Activated CD8-positive, alpha-beta memory T cell treated with anti-CD3 and anti-CD28 coated beads for 1 hour (primary cell): ENCODE measurements around the gene PLEKHA7.

Experiments used
- DNase-seq, 2 donors: peaks; one replicate each; pipeline ENCODE4 v3.0.0-alpha.2; 2020; ENCODE audit warnings: low read depth in 1 of 2; ENCODE audit errors: extremely low read depth in 1 of 2

The PLEKHA7 gene

DNA sequence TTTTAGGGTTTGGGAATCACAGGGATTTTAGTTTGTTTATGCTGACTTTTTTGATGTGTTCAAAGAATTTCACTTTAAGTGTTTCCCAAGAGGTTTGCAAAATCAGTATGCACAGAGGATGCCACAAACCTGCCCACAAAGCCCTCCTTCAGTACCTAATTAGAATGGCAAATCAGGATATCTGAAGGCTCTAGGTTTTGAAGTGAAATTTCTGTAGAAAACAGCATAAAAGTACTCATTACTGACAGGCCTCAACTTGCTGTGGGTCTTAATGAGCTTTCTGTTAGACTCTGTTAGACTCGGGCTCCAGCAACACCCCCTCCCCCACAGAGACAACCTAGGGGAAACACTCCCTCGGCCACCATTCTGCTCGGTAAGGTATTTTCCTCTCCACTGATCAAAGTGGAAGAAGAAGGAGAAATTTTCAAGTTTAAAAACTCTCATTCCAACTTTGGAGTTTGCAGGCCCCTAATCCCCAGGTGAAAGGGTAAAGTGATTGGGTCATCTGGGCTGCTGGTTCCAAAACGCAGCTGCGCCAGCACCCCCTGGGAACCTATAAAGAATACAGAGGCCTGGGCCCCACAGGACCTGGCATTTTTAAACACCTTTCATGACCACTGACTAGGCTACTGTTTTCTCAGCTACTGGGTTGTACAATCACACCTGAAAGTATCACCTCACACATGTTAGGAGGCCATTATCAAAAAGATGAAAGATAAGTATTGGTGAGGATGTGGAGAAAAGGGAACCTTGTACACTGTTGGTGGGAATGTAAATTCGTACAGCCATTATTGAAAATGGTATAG, 67.5 kb downstream of the PLEKHA7 start:
- no peak for DNase-seq

DNA sequence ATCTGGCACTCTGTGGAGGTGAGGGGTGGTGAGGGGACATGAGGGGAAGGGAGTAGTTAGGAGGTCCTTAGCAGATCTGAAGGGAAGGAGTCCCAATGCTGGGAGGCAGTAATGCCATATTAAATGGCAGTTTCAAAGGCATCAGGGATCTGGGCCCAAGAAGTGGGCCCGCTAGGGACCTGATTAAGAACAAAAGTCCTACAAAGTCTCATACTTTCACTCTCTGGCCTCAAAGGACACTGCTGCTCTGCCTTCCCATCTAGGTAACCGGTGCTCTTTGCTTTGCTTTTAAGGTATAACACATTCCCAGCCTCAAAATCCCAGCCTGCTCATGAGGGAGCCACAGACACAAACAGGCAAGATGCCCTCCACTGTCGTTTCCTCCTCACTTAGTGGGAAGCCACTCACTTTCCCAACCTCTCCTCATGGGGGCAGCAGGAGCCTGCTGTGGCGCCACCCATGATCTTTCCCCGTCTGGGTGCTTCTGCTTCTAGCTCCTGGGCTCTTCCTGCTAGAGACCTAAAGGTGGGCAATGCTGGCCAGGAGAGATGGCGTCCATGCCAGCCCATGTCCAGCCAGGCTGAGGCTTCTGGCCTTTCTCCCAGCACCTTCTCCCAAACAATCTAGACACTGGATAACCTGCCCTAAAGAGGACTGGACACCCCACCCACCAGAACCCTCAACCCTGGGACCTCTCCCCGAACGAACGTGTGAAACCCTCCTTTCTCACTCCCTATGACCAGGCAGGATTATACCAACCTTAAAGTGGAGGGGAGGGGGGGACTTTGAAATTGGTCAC, 68.3 kb downstream of the PLEKHA7 start:
- no peak for DNase-seq

DNA sequence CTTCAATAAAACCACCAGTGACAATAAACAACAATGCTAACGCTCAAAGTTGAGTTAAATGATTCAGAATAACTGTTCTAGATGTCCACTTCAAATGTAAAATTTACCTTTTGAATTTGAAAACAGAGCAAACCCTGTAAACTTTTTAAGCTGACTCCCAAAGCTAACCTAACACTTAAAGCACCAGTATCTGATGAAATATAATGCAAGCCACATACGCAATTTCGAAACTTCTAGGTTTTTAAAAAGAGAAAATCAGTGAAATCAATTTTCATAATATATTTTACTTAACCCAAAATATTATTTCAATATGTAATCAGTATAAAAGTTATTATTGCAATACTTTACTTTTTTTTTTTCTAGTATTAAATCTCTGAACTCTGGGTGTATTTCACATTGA, 71.3 kb downstream of the PLEKHA7 start:
- DNase-seq: no peak

DNA sequence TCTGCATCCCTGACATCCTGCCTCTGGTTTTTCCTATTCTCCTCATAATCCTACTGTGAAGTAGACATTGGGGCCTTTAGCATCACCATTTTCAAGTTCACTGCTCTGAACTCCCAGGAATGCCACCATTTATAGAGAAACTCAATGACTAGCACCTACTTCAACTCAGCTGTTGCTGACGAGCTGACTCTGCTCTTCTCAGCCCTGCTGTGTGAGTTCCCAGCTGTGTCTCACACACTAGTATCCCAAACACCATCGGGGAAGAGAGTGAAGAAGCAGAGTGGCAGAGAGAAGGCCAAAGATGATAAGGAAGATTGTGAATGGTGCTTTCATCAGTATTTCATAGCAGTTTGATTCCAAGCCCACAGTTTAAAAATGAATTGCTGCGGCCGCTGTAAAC, 71.9 kb downstream of the PLEKHA7 start:
- DNase-seq: no peak

DNA sequence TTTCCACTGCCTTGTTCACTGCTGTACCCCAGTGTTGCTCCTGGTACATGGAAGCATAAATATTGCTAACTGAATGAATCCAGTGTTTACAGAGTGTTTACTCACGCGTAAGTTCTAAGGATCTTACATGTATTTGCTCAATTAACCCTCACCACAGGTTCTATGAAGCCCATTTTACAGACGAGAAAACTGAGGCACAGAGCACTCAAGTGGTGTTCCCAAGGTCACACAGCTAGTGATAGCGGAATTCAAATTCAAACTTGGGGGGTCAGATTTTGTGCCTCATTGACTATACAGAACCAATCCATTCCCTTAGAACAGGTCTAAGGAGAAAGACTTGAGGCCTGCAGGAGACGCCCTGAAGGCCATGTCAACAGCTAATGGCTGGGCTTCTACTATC, 72.3 kb downstream of the PLEKHA7 start:
- DNase-seq: no peak

DNA sequence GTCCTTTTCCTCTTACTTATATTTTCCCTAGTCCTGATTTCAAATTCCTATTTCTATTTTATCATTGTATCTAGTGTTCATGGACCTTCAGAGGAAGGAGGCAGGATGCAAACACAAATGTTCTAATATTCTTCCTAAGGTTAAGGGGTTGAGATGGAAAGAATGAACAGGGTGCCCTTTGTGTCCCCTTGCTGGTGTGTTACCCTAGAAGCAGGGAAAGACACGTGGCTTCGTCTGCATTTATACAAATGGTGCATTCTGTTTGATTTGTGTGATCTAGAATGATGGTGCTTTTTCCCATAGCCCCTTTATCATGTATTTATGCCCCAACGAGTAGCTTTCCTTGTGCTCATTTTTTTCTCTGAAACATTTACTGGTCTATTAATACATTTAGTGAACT, 76.2 kb downstream of the PLEKHA7 start:
- DNase-seq: no peak

DNA sequence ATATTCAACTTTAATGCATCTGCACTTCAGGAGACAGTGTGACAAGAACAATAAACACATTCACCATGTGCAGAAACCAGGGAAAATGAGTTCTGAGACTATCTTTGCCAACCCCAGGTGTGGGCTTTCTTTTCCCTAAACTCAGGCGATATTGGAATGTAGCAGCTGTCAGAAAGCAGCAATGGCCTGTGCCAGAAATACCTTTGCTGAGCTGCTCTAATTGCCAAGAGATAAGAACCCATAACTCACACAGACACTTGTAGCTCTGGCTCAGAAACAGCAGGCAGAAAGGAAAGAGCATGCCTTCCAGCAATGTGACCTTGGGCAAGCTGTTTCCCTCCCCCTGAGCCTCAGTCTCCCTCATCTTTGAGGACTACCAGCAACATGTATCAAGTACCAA, 77.6 kb downstream of the PLEKHA7 start:
- DNase-seq: no peak

DNA sequence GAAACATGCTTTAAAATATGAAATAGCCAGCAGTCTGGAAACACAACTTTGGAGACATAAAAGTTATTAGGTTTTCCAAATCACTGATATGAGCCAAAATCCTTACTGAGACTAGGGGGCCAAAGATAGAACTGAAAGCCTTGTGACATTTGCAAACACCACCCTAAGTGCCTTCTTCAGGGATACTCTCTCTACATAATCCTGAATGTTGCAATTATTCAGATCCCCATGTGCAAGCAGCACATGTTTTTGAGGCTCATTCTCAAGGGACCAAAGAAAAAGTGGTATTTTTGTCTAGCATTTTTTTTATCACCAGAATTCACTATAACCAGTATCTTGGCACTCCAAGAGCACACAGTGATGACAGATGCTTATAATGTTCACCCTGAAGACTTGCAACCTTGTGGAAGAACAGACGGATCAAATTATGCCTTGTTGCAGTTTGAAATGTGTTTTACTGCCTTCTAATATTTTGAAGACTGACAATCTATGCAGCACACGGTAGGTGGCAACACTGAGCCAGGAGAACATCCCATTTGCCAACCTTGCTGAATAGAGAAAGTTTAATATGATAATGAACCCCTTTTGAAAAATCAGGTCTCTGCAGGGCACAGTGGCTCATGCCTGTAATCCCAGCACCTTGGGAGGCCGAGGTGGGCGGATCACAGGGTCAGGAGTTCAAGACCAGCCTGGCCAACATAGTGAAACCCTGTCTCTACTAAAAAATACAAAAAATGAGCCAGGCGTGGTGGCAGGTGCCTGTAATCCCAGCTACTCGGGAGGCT, 78.5 kb downstream of the PLEKHA7 start:
- DNase-seq: no peak

DNA sequence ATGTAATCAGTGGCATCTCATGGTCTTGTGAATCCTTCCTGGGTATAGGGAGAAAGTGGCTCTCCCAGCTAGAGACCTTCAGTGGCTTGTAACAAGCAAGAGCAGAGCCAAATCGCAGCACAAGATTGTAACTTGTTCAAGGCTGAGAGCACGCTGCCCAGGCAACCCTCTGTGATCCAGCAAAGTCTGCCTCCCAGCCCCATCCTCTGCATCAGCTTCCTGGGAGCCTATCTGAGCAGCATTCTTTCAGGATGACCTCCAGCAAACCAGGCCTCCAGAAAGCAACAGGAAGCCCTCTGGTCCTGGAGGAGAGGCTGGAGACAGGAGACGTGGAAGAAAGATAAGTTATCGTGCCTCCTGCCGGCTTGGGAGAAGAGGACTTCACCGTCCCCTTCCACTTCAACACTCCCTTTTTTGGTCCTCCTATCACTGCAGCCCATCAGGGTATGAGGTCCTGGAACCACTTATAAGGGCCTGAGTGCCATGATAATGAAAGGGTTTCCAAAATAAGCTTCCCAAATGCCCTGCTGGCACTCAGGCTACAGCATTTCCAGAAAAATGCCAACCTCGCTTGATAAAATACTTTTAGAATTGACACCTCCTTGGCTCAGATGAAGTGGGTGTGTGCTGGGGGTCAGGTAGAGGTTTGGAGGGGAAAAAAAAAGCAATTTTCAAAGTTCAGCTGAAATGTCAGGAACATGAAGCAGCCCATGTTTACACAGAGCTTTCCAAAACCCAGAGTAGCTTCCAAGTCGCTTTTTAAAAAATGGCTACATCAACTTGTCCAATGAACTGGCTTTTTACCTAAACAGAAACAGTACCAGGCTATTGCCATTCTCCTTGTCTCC, 80.2 kb downstream of the PLEKHA7 start:
- DNase-seq: no peak

DNA sequence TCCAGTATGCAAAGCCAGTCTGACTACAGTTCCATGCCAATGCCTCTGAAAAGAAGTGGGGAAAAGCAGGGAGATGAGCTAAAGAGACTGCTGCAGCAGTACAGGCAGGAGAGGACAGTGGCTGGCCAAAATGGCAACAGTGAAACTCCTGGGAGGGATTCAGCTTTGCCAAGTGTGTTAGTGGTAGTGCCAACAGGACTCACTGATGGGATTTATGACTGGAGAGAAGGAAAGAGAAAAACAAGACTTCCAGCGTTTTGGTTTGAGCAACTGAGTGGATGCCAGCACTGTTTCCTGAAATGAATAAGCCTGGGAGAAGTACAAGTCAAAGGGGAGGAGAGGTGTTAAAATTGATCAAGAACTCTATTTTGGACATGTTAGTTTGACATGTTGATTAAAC, 80.9 kb downstream of the PLEKHA7 start:
- no peak for DNase-seq

DNA sequence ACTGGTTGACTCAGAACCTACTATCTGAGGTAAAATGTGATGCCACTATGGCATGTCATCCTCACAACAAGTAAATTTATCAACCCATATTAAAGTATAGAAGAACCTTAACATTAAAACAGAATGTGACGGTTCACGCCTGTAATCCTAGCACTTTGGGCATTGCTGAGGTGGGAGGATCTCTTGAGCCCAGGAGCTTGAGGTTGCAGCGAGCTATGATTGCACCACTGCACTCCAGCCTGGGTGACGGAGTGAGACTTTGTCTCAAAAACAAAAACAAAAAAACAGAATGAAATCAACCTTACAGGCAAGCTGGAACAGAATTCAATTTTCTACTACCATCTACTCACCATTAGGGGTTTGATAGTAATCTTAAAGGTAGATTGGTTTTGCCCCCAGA, 86.2 kb downstream of the PLEKHA7 start:
- DNase-seq: no peak

DNA sequence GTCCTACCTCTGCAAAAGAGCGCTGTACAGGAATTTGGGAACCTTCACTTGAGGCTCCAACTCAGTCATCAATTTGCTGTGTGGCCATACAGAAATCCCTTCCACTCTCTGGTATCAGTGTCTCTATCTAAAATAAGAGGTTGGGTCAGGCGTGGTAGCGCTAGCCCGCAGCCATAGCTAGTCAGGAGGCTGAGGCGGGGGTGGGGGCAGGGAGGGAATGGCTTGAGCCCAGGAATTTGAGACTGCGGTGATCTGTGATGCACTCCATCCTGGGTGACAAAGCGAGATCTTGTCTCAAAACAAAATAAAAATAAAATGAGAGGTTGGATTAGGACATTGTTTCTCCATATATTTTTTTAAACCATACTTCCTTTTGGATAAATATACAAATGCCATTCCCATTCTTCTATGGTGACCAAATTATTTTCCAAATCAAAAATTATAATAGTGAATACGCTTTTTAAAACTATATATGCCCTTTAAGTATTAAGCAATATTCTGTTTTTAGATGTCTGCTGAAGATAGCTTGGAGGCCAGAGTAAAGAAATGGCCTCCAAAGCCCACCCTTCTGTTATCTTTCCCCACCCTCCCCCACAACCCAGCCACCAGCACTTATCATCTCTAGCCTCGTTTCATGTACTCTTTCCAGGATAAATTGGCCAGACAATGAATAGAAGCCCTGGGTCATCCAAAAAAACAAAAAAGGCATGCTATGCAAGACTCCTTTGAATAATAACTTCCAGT, 87.2 kb downstream of the PLEKHA7 start:
- DNase-seq: no peak

DNA sequence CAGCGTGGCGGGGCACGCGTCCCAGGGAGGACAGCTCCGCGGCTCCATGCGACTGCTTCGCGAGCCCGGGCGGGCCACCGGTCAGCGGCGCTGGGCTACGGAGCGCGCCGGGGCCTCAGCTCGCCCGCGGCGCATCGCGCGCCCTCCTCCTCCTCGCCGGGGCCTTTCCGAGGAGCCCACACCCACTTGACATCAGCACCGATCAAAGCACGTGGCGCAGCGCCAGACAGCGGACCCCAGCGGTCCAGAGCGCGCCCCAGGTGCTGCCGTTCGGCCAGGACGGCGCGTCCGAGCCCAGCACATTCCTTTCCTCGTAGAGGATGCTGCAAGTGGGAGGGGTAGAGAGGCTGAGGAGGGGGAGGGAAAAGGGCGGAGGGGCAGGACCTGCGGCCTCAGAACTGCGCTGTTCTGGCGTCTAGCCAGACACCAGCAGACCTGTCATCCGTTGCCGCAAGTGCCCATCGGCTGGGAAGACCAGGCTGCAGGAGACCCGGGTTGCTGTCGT, 88.6 kb downstream of the PLEKHA7 start:
- DNase-seq: no peak

DNA sequence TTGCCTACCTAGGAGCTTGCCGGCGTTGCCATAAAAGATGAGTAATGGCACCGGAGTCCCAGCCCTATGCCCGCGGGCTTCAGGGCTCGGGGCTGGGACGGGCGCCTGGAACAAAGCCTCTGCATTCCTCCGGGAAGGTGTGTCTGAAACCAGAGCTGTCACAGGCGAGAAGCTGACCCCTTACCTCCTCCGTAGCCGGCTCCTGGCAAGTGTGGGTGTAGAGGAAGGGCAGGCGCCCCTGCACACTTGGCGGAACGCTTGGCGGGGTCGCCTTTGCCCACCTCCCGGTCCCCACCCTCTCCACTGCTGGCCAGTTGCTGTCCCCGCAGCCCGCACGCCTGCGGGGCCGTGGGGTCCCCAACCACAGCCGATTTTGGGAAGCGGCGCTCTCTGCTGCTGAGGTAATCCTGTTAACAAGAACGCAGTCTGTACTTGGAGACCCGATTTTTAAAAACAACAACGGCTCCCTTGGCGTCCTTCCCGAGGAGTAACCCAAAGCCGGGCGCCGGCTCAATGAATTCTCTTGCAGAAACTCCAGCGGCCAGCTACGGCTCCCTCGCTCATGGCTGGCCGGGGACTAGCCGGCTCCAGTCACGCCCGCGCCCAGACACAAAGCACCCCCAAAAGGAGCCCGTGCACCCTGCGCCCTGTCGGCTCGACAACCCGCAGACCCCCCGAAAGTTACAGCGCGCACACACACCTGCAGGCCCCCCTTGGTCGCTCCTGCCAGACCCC, 89.2 kb downstream of the PLEKHA7 start:
- DNase-seq: no peak

DNA sequence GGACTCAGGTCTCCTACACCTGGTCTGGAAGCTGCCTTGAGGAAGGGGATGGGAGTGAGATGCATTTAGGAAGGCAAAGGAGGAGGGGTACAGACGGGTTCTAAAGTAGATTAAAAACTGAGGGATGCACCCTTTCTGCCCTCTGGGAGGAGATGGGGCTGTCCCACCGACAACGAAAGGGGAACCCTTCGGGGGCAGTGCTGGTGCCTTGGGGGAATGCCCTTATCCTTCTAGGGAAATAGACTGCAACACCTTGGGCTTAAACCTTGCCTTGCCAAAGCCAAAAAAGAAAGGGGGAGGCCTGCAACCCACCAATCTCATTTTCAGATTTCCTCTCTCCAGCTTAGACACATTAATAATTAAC, 89.8 kb downstream of the PLEKHA7 start:
- DNase-seq: no peak

DNA sequence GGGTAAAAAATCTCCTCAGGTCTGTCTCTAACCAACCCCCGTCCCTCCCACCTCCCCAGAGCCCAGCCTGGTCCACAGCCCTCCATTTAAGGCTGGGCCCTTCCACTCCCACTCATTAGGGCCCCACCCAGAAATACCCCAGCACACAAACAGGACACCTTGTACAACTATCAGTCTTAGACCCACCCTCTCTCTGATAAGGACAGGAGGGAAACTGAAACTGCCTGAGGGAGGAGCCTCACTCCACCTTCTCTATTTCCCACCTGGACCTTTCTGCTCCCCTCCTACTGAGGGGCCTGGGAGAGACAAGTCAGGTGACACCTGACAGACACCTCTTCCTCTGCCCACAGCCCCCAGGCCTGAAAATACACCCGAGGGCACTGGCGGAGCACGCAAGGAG, 90.2 kb downstream of the PLEKHA7 start:
- DNase-seq: no peak

DNA sequence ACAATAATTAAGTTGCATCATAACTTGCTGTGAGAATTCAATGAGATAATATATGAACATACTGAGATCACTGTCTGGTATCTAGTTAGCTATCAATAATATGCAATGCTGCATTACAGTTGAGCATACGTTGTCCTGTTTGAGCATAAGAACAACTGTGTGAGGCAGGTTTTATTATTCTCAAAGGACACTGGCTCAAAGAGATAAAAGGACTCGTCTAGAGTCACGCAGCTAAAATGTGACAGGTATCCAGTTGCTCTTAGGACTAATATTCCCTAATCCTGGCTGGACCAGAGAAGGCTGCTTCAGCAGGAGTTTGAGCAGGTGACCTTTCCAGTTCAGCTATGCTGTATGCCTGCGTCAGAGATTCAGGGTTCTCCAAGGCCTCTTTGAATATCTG, 92.5 kb downstream of the PLEKHA7 start:
- DNase-seq: no peak

DNA sequence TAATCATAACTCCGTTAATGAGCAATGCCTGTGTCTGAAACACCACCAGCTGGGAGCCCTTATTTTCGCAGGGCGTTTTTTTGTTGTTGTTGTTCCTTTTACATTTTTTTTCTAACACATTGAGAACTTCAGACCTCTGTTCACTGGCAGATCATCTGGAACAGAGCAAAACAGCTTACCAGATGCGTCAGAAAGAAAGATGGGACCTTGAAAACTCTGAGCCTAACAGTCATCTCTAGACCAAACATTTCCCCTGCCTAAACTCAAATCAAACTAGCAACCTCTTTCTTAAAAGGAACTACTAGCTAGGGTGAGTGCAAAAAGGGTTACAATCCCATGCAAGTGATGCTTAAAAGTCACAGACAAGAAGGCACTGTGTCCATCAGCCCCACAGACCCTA, 93.2 kb downstream of the PLEKHA7 start:
- no peak for DNase-seq

DNA sequence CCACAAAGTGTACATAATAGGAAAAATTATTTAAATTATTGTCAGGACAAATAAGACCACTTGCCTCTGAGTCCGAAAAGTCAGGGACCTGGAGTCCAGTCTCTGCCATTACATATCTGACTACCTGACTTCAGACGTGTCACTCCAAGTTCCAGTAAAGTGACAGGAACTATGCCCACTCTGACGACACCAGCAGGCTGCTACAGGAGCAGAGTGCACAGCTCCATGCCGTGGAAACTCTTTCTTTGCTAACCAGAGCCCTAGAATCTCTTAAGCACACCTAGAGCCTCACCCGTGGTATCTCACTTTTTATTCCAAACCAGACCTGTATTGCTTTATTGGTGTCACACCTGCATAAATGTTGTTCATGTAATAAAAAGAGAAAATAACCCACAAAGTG, 93.7 kb downstream of the PLEKHA7 start:
- DNase-seq: no peak
